Anterior cingulate cortex (tissue), 58 donors: ENCODE data around the gene DHRS3.

ENCODE experiments used
- DNase-seq, 58 donors: peaks; one replicate each; lab custom pipeline; 2025; lab: John Stamatoyannopoulos, UW

Gene DHRS3

DNA sequence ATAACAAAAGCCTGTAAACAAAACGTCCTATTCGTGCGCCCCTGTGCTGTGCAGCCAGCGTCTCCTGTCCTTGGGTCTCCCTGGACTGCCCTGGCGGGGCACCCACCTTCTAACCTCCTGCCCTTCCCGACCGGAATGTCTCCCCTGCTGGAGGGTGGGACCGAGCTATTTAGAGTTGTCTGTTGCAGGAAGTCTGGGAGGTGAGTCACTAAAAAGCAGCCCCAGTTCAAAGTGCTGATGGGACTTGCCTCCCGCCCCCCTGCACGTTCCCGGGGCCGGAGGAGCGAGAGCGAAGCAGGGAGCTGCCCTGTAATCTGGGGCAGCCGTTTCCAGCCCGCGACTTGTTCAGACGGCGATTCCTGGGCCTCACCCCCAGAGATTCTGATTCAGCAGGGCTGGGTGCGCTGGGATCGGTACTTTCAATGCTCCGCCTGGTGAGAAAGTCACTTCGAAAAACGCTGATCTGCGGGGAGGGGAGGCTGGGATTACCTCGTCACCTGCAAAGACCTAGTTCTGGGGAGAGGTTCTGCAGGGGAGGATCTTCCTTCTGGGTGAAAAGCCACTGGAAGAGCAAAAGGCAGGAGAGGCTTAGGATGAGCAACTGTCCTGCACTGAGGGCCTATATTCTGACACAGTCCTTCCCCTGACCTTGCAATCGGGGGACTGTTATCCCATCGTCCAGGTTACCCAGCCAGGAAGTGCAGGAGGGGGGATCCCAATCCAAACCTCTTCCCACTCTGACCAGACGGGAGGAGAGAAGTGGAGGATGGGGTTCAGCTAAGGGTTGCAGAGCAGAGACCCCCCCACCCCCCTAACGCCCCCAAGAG, 1.2 kb upstream of the DHRS3 start:
- peak in 18 of 58 donors; percentile 8 to 60 (median 30) for DNase-seq

DNA sequence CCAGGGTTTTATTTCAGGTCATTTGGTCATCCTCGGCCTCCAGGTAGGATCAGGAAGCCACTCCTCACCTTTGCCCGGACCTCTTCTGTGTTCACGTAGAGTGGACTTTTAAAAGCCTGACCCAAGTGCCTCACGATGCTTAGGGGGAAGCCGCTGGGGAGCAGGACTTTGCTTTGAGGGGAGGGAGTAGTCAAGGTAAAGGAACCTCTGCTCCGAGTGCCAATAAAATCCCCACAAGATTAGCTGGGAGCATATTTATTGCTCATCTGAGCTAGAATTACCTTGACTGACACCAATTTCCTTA, 603 bp upstream of the DHRS3 start:
- DNase-seq, result no peak

DNA sequence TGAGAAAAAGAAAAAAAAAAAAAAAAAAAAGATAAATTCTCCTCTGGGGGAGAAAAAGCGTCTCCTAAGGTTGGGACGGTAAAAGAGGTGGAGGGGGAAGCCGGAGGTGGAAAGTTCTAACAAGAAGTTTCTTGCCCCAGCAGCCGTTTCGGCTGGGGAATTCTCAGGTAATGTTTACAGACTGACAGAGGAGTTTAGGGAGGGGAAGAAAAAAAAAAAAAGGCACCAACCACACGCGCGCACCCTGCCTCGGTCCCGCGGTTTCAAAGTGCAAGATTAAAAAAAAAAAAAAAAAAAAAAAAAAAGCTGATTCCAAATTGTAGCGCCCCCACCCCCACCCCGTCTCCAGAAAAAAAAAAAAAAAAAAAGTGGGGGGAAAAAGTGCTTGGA, 504 bp downstream of the DHRS3 start:
- DNase-seq, result no peak

DNA sequence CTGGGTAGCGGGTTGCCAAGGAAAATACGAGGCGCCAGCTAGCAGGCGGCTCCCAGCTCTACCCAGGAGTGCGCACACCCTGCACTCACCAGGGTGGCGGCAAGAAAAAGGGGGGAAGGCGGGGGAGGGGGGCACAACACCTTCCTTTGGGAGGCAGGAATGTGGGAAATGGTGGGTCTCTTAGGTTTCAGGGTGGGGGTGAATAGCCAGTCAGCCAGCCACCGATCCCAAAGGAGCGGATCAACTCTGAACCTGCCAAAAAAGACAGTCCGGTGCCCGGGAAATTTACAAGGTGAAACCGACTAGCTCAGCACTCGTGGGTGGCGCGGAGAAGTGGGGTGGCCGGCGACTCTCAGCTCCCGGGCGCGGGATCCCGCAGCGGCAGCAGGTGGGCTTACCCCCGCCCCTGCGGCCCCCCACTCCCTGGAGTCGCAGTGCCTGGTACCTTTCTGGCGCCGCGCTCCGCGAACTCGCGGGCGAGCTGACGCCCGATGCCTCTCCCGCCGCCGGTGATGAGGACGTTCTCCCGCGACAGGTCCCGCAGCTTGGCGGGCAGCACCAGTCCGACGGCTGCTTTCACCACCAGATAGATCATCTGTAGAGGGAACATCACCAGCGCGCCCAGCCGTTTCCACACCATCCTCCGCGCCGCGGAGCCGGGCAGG, 1.2 kb downstream of the DHRS3 start:
- peak in 10 of 58 donors; percentile 17 to 67 (median 30) for DNase-seq

DNA sequence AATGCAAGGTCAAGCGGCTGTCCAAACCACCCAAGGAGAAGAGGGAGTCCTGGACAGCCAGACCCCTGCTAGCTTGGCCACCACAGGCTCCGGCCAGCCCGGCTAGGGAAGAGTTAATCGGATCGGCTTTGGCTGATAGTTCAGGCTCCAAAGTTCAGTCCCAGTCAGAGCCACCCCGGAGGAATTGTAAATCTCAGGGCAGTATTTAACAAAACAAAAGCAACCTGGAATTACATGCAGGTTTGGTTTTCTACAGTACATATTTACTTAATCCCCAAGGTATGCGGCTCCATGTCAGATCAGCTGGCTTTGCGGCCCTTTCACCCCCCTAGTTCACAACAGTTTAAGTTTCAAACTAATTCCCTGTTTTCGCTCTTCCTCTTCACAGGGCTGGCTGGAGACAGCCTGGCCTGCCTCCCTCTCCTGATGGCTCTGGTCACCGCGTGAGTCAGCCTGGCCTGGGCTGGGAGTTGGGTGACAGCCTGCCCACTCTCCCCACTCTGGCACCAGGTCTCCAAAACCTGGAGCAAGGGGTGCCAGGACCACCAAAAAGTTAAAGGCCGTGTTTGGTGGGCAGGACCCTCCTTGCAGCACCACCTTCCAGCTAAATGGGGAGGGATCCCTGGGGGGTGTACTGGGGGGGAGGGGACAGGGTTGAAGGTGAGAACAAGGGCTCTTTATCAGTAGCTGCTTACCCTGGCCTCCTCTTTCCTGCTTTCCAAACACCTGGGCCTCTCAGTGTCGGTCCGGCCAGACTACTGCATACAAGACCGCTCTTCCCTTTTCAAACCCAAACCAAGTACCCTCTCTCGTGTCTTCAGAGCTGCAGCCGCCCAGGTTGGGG, 1.9 kb downstream of the DHRS3 start:
- DNase-seq, result peak in 19 of 58 donors; percentile 27 to 67 (median 44)

DNA sequence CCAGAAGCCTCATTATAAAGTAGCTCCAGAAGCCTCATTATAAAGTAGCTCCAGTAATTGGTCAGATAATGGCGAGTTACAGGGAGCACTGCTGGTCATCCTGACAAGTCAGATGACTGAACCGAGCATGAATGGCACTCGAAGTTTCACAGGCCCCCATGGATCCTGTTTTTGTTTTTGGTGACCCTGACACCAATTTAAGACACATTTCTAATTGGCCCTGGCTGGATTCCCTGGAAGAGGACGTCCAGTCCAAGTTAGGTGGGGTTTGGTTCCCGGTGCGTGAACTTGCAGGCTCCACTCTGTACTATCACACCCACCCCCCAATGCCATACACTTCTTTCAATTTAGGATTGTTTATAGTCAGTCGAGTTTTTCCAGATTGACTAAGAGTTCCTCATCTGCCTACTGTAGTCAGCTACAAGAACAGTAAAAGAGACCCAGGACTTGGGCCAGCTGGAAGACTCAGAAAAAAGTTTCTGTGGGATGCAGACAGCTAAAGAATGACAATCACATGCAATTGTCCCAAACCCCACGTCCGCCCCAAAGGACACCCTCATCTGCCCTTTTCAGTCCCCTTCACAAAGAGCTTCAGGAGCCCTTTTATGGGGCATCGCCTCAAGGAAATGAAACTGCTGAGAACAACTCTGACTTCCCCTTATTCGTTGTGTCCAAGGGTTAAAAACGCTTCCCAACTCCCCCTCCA, 2.7 kb downstream of the DHRS3 start:
- DNase-seq, result peak in 37 of 58 donors; percentile 20 to 77 (median 50)

DNA sequence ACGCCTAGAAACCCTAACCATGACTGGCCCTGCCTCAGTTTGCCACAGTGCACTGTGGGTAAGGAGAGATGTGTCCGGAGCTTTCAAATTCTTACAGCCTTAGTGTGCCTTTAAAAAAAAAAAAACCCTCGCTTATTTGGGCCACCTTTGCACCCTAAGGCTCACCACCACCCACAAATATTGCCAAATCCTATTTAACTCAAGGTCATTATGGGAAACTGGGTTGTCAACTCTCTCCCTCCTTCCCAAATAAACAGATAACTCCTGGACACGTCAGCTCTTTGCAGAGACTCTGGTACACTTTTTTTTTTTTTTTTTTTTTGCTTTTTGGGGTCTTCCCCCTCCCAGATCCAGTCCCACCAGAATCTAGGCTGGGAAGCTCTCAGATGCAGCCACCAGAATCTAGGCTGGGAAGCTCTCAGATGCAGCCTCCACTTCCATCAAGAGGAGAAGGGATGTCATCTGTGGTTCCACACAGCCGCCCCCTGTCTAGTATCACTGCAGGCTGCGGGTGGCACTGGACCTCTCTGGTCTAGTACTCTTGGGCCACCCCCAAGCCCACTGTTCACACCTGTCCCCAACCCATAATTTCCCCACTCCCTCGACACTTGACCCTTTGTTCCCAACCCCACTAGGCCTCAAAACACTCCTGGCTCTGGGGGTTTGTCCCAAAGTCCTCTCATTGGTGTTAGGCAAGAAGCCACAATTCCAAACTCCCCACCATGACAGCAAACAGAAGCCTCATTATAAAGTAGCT, 3.4 kb downstream of the DHRS3 start:
- DNase-seq, result peak in 10 of 58 donors; percentile 23 to 74 (median 52)

DNA sequence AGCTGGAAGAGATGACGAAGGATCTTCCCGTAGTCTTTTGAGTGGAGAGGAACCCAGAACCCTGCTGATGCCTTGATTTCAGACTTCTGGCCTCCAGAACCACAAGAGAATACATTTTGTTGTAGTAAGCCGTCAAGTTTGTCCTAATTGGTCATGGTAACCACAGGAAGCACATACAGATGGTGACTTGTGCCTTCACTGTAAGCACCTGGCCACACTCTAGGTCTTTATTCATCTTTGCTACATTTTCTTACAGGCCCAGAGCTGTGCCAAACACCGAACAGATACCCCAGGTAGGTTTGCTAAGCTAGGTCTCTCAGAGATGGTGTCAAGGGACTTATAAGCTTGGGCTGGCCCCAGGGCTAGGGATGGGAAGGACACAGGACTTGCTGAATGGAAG, 4.8 kb downstream of the DHRS3 start:
- DNase-seq, result no peak

DNA sequence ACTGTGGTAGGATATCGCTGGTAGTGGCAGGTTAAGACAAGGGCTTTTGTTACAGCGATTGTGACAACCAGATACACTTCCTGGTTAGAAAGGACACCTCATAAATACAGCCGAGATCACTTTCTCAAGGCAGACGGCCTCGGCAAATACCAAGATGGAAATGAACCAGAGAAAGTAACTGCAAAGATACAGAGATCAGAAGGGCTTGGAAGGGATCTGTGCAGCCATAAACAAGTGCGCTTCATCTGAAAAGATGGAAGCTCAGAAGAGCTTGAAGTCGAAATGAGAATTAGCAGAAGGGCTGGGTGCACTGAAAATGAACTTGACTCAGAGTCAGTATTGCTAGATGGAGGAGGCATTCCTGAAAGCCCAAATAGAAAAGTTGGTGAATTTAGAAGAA, 7.1 kb downstream of the DHRS3 start:
- DNase-seq, result no peak

DNA sequence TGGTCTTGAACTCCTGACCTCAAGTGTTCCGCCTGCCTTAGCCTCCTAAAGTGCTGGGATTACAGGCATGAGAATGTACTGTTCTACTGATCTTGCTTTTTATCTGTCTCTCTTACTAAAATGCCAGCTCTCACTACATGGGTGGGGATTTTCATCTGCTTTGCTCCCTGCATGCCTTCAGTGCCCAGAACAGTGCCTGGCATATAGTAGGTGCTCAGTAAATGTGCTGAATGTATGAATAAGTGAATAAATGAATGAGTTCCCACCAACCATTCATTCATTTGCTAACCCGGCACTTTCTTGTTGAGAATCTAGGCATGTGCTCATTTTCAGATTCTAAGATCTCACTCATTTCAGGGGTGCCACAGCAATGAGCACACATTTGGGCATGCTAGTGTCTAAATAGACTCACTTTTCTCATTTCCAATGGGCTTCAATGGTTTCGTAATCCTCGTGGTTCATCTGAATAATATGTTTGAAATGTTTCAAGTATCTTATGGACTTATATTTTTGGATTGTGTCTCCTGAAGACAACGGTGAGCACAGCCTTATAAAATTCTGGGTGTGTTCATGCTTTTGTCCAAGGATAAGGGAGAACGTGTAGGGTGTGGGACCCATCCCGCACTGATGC, 7.6 kb downstream of the DHRS3 start:
- DNase-seq, result no peak

DNA sequence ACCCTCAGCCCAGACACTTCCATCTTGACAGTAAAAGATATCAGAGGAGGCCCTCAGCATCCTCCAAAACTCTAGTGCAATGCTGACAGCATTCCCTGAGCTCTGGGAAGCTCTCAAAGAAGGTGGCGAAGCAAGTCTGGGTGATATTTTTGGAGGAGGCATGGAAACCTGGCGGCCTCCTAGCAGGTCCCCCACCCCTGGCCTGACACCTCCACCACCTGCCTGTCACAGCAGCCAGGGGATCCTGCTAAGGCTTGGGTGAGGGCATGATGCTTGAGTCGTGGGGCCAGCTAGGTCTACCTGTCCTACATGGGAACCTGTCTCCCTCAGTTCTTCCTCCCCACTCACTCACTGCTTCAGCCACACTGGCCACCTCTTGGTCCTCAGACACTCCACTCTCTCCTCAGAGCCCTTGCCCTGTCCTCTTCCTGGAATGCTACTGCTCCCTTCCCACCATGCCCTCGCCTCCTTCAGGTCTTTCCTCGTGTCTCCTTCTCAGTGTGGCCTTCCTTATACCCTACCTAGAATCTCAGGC, 8.5 kb downstream of the DHRS3 start:
- DNase-seq, result no peak

DNA sequence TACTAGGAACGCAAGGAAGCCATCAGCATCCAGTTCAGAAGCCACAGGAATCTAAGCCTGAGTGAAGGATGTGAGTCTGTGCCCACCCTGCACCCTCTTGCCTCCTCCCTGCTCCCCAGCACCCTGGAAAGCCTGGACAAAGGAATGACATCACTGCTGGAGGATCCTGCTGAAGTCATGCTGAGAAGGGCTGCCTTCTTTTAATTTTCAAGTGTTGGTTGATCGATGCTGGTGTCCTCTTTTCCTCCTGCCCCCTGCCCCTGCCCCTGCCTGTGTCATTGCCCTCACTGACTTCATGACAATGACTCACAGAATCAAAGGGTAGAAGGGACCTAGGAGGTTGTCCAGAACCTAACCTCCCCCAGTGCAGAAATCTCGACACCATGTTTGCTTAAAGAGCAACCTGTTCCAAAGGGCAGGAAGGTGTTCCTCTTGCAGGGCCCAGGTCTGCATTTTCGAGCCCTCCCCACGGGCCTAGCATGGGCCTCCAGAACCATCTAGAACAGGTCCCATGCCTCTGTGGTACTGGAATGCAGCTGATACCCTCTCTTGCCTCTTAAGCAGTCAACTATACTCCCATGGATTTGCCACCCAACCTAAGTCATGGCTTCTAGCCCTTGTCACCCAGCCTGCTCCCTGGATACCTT, 9.6 kb downstream of the DHRS3 start:
- no peak for DNase-seq

DNA sequence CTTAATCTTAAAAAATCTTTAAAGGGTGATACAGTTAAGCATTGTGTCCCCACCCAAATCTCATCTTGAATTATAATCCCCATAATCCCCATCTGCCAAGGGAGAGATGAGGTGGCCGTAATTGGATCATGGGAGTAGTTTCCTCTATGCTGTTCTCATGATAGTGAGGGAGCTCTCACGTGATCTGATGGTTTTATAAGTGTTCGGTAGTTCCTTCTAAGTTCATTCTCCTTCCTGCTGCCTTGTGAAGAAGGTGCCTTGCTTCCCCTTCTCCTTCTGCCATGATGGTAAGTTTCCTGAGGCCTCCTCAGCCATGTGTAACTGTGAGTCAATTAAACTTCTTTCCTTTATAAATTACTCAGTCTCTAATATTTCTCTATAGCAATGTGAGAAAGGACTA, 10.7 kb downstream of the DHRS3 start:
- DNase-seq, result no peak

DNA sequence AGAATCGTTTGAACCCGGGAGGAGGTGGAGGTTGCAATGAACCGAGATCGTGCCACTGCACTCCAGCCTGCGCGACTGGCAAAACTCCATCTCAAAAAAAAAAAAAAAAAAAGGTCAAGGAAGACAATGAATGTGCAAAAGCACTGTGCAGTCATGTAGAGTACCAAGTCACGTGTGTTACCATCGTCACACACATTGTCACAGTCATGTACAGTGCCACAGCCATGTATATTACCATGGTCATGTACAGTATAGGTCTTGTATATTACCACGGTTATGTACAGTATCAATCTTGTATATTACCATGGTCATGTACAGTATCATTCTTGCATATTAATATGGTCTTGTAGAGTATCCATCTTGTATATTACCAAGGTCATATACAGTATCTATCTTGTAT, 13.0 kb downstream of the DHRS3 start:
- DNase-seq, result no peak

DNA sequence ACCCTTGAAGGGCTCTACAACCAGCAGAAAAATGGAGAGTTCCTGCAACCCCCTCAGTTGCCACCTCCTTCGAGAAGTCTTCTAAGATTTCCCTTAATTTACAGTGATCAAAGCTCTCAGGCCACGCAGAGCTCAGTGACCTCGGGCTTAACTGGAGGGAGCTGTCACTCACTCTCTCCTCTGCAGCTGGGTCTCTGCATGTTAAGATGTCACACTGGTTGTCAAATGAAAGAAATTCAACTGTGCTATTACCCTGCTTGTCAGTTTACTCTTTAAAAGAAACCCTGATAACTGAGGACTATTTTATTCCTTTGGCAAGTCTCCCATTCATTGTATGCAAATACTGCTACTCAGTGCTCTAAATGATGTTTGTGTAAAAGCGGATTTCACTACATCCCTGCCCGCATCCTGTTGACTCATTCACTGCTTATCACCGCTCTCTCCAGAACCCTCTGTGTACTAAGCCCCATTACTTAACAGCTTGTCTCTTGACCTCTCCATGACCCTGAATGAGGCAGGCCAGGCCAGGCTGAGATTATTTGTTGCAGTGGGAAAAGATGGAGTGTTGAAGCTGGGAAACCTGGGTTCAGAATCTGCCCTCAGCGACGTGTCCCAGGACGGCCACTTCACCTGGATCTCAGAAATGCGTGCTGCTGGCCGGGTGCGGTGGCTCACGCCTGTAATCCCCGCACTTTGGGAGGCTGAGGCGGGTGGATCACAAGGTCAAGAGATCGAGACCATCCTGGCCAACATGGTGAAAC, 13.7 kb downstream of the DHRS3 start:
- no peak for DNase-seq

DNA sequence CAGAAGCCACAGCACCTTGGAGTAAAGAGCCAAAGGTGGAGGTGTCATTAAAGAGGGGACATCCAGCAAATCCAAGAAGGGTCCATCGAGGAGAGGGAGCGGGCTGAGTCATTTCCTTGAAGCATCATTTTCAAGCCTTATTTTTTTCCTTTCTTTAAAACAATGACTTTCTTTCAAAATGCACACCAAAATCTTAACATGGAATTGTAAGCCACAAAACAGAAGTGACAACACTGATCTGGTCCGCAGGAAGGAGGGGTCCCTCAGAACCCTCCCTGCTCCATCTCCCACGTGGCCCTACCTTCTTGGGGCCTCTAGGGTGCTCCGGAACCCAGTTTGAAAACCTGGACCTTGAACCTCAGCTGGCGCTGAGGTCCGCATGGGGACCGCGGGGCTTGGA, 14.8 kb downstream of the DHRS3 start:
- no peak for DNase-seq

DNA sequence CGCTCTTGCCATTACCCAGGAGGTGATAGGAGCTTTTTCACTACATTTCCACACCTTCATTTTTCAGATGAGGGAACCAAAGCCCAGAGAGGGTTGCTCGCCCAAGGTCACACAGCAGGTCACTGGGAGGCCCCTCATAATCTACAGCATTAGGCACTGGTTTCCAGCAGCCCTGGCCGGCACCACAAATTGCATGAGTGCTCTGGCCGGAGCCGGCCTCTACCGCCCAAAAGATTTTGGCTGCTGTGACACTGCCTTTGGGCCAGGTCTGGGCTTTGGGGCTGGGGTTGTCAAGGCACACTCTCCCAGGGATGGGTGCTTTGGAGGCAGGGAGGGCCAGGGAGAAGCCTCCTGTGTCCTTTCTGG, 15.4 kb downstream of the DHRS3 start:
- no peak for DNase-seq
